K562 (cell line): Measurements from ENCODE around the gene CTSW. TPM values are rescaled to one million over a fixed set of nuclear protein-coding genes. Genes with fewer than 3 reads are reported as not detected.
A peak's percentile ranks its signal among the peaks of the same experiment; 100 is the strongest.

Source experiments
- ATAC-seq: fragments of 200-7000 bp; cut with Tn5 transposase; 3 replicates; pipeline ENCODE4 v1.9.1; 2020; ENCODE audit warnings: moderate library complexity
- BruUV-seq: library from RNA; stranded (reverse); fragments of 400-500 nt; replicated peaks from 2 replicates; lab custom pipeline; 2021; lab: Mats Ljungman, UMichigan
- CTCF ChIA-PET: fragments of 300-600 bp; formaldehyde crosslinking; extraction: SDS; loops from one replicate; lab custom pipeline; 2021; ENCODE audit warnings: low intra/inter-chr PET ratio; lab: Yijun Ruan, JAX
- POLR2A ChIA-PET: fragments of 300-600, 350-650 bp; sonication (Branson Sonifier 250); formaldehyde crosslinking; extraction: SDS; loops from one replicate; lab custom pipeline; 2021; ENCODE audit warnings: antibody characterized with exemption, inconsistent platforms; lab: Yijun Ruan, JAX
- DNase-seq, 4 experiments: peaks; one replicate each; pipeline versions ENCODE4 v3.0.0 to v3.0.0-alpha.2; 2011 to 2018; ENCODE audit warnings: low spot score in 3 of 4, mixed read lengths in 3 of 4; ENCODE audit errors: extremely low read depth in 1 of 4
- FAIRE-seq: peaks from 2 replicates; lab custom pipeline; 2011; peaks lifted over from hg19 to GRCh38; lab: Jason Lieb, UNC
- H2AFZ ChIP-seq: 2 replicates; pipeline ENCODE4 v1.6.0; 2011; ENCODE audit warnings: low read depth, low read length, control low read depth, inconsistent platforms
- H3K27ac ChIP-seq: fragments of 200-600 bp; 3 replicates; pipeline ENCODE4 v1.8.0; 2011; ENCODE audit warnings: low read depth, mild to moderate bottlenecking, control low read depth, inconsistent platforms, low read length, moderate library complexity, mixed read lengths; ENCODE audit errors: extremely low read depth
- H3K27me3 ChIP-seq, 2 experiments: fragments of 300-600 bp in 1 of 2; 2 replicates in 1 of 2; 3 replicates in 1 of 2; pipeline versions ENCODE4 v1.6.0 to v1.8.0; 2011; ENCODE audit warnings: inconsistent platforms in 2 of 2, low read length in 2 of 2, mild to moderate bottlenecking in 1 of 2, mixed read lengths in 1 of 2, moderate library complexity in 1 of 2; ENCODE audit not compliant: control insufficient read depth in 2 of 2, insufficient read depth in 2 of 2
- H3K36me3 ChIP-seq: fragments of 300-600 bp; 3 replicates; pipeline ENCODE4 v1.8.0; 2011; ENCODE audit warnings: mild to moderate bottlenecking, low read length, inconsistent platforms; ENCODE audit not compliant: control insufficient read depth, insufficient read depth
- H3K4me1 ChIP-seq, 2 experiments: fragments of 200-600 bp in 1 of 2; replicated peaks in 1 of 2; 2 replicates in 1 of 2; 3 replicates in 1 of 2; pipeline versions ENCODE4 v1.5.1 to v1.8.0; 2011; ENCODE audit warnings: inconsistent platforms in 2 of 2, low read length in 2 of 2, mild to moderate bottlenecking in 1 of 2, mixed read lengths in 1 of 2, moderate library complexity in 1 of 2; ENCODE audit not compliant: control insufficient read depth in 2 of 2, insufficient read depth in 2 of 2
- H3K4me2 ChIP-seq: 2 replicates; pipeline ENCODE4 v1.6.1; 2011; ENCODE audit warnings: low read length, control low read depth, inconsistent platforms, mixed read lengths; ENCODE audit not compliant: insufficient read depth
- H3K4me3 ChIP-seq: fragments of 200-600 bp; sonication (generic), shearing (Covaris generic); 2 replicates; pipeline ENCODE4 v1.5.1; 2016; ENCODE audit warnings: control low read depth, inconsistent platforms
- H3K79me2 ChIP-seq: fragments of 200-600 bp; 3 replicates; pipeline ENCODE4 v1.8.0; 2011; ENCODE audit warnings: low read length, inconsistent platforms; ENCODE audit not compliant: control insufficient read depth, insufficient read depth
- H3K9ac ChIP-seq, 2 experiments: 2 replicates each; pipeline versions ENCODE4 v1.6.0 to v1.6.1; 2011; ENCODE audit warnings: low read depth in 2 of 2, low read length in 2 of 2, control low read depth in 1 of 2, inconsistent platforms in 1 of 2, mild to moderate bottlenecking in 1 of 2, mixed read lengths in 1 of 2; ENCODE audit not compliant: insufficient read depth in 1 of 2
- H3K9me1 ChIP-seq: one replicate; pipeline ENCODE4 v1.6.0; 2011; ENCODE audit warnings: inconsistent platforms, mild to moderate bottlenecking, low read length, moderate library complexity; ENCODE audit not compliant: control insufficient read depth, insufficient read depth
- H3K9me3 ChIP-seq: replicated peaks from 2 replicates; pipeline ENCODE4 v1.5.1; 2011; ENCODE audit warnings: low read depth, low read length, inconsistent platforms; ENCODE audit not compliant: control insufficient read depth, insufficient read depth
- H4K20me1 ChIP-seq: replicated peaks from 2 replicates; pipeline ENCODE4 v1.6.1; 2011; ENCODE audit warnings: low read length, inconsistent platforms, mixed read lengths; ENCODE audit not compliant: control insufficient read depth, insufficient read depth
- BRCA1 ChIP-seq, 2 experiments: fragments of 450-650 bp in 1 of 2; sonication (generic) in 1 of 2; formaldehyde crosslinking in 1 of 2; IDR thresholded peaks; 2 replicates each; pipeline versions ENCODE4 v1.5.0 to v1.6.1; 2017 to 2020; ENCODE audit warnings: mild to moderate bottlenecking in 1 of 2, missing genetic modification reagents in 1 of 2
- DACH1 ChIP-seq: fragments of 450-650 bp; IDR thresholded peaks from 2 replicates; pipeline ENCODE4 v1.6.1; 2018; ENCODE audit not compliant: partially characterized antibody
- FOXM1 ChIP-seq, 2 experiments: fragments of 450-650 bp in 1 of 2; sonication (generic) in 1 of 2; formaldehyde crosslinking in 1 of 2; IDR thresholded peaks; 2 replicates each; pipeline versions ENCODE4 v1.6.1 to v1.9.0; 2017 to 2022; ENCODE audit warnings: low read depth in 2 of 2, mild to moderate bottlenecking in 2 of 2, missing genetic modification reagents in 1 of 2, moderate library complexity in 1 of 2
- GTF3C2 ChIP-seq: IDR thresholded peaks from 3 replicates; pipeline ENCODE4 v1.6.1; 2011; ENCODE audit warnings: borderline replicate concordance, mild to moderate bottlenecking, moderate library complexity; ENCODE audit not compliant: insufficient read length; ENCODE audit errors: extremely low read depth
- HSF4 ChIP-seq: fragments of 250-450 bp; sonication (Bioruptor Pico); IDR thresholded peaks from 2 replicates; pipeline ENCODE4 v2.1.2; 2022; ENCODE audit warnings: mild to moderate bottlenecking, moderate library complexity, borderline replicate concordance
- NONO ChIP-seq, 2 experiments: fragments of 200-400 bp in 1 of 2; fragments of 450-650 bp in 1 of 2; formaldehyde crosslinking in 1 of 2; IDR thresholded peaks; 2 replicates each; pipeline ENCODE4 v1.6.1; 2017; ENCODE audit warnings: low read depth in 2 of 2, mild to moderate bottlenecking in 2 of 2, moderate library complexity in 2 of 2, low read length in 1 of 2
- NR2C2 ChIP-seq, 2 experiments: fragments of 200-800 bp in 1 of 2; sonication (Bioruptor generic) in 1 of 2; sonication (generic) in 1 of 2; formaldehyde crosslinking in 1 of 2; IDR thresholded peaks; 2 replicates each; pipeline versions ENCODE4 v1.6.1 to v1.8.0; 2016 to 2022; ENCODE audit warnings: mild to moderate bottlenecking in 1 of 2, missing compliant biosample characterization in 1 of 2, missing genetic modification characterization in 1 of 2, missing genetic modification reagents in 1 of 2
- WGBS: fragments of 100-300 bp; shearing (Covaris generic); methylation state at CpG from one replicate; pipeline ENCODE4 v1.1.6; 2016; ENCODE audit warnings: low coverage, mixed read lengths; ENCODE audit not compliant: insufficient coverage; ENCODE audit errors: missing lambda C conversion rate; 5-methylcytosine and 5-hydroxymethylcytosine counted together
- in situ Hi-C: fragments of 300-500 bp; cut with MboI; formaldehyde crosslinking; loops from 4 replicates; pipeline ENCODE4 v1.15.0; 2018; ENCODE audit warnings: inconsistent platforms, mixed read lengths
- intact Hi-C: fragments of 100-400 bp; cut with micrococcal nuclease; formaldehyde crosslinking; loops from 2 replicates; pipeline ENCODE4 v1.14.2; 2022
- polyA plus RNA-seq, 8 experiments: library from polyadenylated mRNA; depleted of rRNA in 4 of 8; stranded (reverse) in 5 of 8; unstranded in 3 of 8; fragments of >200 nt; fragmentation: Nextera tagmentation in 2 of 8; fragmentation: Illumina TruSeq in 1 of 8; extraction: Ambion mirVana in 2 of 8; extraction: Trizol in 1 of 8; gene quantifications; 2 replicates each; pipeline versions ENCODE4 v1.2.1 to v1.2.3, GENCODE V29; 2011 to 2014; ENCODE audit warnings: inconsistent platforms in 1 of 8, missing spikeins in 1 of 8
- total RNA-seq, 7 experiments: library from RNA; depleted of rRNA in 6 of 7; stranded (reverse); fragments of >200 nt in 6 of 7; fragmentation: Illumina TruSeq in 2 of 7; extraction: Trizol in 2 of 7; gene quantifications; 2 replicates each; pipeline versions ENCODE4 v1.2.1 to v1.2.3, GENCODE V29; 2011 to 2021; ENCODE audit warnings: low replicate concordance in 1 of 7
- TF ChIP-seq, protein P1 (sequence below): sonication (generic); formaldehyde crosslinking; IDR thresholded peaks from 2 replicates; pipeline ENCODE4 v1.8.1; 2022; ENCODE audit warnings: missing genetic modification reagents
- TF ChIP-seq, protein P2 (sequence below): fragments of 250-450 bp; sonication (Bioruptor Pico); IDR thresholded peaks from 2 replicates; pipeline ENCODE4 v1.5.1; 2021; ENCODE audit warnings: mild to moderate bottlenecking
- TF ChIP-seq, protein P3 (sequence below): fragments of 250-450 bp; sonication (Bioruptor Pico); IDR thresholded peaks from 2 replicates; pipeline ENCODE4 v1.8.0; 2021; ENCODE audit warnings: borderline replicate concordance, mild to moderate bottlenecking, moderate library complexity; ENCODE audit not compliant: poor library complexity, severe bottlenecking

CTSW gene
- total and polyA plus RNA-seq, 9 of the 15 experiments (the other 6 are each of a cell fraction or from before 2014, with no cell fraction given) = 0.04 TPM; not detected in 8

GRCh38 chr11:65862941-65863888 is 16.4 kb upstream of the CTSW start:
- peaks cover 22 to 80% of the 10 kb centered on the region in 2 experiments for H3K4me1 ChIP-seq
- peaks cover 26% of the 10 kb centered on the region for H3K79me2 ChIP-seq
- no peak overlapping the region for H2AFZ ChIP-seq
- intact Hi-C loops = no loop called here
- no peak overlapping the region for H3K27ac ChIP-seq
- H3K9me1 ChIP-seq = no peaks in the 10 kb centered on the region
- BruUV-seq = no TSS peak
- H3K36me3 ChIP-seq = peaks cover 69% of the 10 kb centered on the region; the same call in 2 of the 3 replicates
- no peaks in the 10 kb centered on the region for H3K9me3 ChIP-seq
- in situ Hi-C loops = no loop called here
- ATAC-seq (no peak), DNase-seq (no peak), FAIRE-seq (no peak)
- H3K4me2 ChIP-seq = no peak overlapping the region
- no peak overlapping the region for H3K4me3 ChIP-seq
- CTCF ChIA-PET = no interaction called here
- POLR2A ChIA-PET = interaction anchor here (0.6 to 2.6 kb wide), 6 partner anchors 9 to 27 kb away, joined by 3 to 7 read pairs (median 4); partner anchors contain the start of genes CCDC85B and CTSW
- no peaks in the 10 kb centered on the region; a peak in 1 of 5 replicates for H3K27me3 ChIP-seq
- H3K9ac ChIP-seq = peak overlapping the region in 1 of 2 experiments; percentile 100; a peak in 2 of 4 replicates
- no peaks in the 10 kb centered on the region for H4K20me1 ChIP-seq
- WGBS = 94% methylated on average over 24 of the region's 24 CpGs
- TF ChIP-seq NONO (IDR thresholded peaks at IDR 0.05; ENCODE audit: low read depth in 2 of 2, low read length in 1 of 2) = no peak
- TF ChIP-seq FOXM1 (IDR thresholded peaks at IDR 0.05; ENCODE audit: low read depth) = no peak
- TF ChIP-seq FOXM1 (CRISPR knock-in tag; IDR thresholded peaks at IDR 0.05; ENCODE audit: low read depth) = 0 out of 2 replicates have a peak, but pooled peaks have one; percentile 39
- TF ChIP-seq NR2C2 (CRISPR knock-in tag; IDR thresholded peaks at IDR 0.05) = no peak
- TF ChIP-seq NR2C2 (tag; IDR thresholded peaks at IDR 0.05) = no peak
- TF ChIP-seq, protein P1, sequence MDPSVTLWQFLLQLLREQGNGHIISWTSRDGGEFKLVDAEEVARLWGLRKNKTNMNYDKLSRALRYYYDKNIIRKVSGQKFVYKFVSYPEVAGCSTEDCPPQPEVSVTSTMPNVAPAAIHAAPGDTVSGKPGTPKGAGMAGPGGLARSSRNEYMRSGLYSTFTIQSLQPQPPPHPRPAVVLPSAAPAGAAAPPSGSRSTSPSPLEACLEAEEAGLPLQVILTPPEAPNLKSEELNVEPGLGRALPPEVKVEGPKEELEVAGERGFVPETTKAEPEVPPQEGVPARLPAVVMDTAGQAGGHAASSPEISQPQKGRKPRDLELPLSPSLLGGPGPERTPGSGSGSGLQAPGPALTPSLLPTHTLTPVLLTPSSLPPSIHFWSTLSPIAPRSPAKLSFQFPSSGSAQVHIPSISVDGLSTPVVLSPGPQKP (CRISPR knock-in tag) = no peak
- TF ChIP-seq HSF4 = no peak
- TF ChIP-seq, protein P2, sequence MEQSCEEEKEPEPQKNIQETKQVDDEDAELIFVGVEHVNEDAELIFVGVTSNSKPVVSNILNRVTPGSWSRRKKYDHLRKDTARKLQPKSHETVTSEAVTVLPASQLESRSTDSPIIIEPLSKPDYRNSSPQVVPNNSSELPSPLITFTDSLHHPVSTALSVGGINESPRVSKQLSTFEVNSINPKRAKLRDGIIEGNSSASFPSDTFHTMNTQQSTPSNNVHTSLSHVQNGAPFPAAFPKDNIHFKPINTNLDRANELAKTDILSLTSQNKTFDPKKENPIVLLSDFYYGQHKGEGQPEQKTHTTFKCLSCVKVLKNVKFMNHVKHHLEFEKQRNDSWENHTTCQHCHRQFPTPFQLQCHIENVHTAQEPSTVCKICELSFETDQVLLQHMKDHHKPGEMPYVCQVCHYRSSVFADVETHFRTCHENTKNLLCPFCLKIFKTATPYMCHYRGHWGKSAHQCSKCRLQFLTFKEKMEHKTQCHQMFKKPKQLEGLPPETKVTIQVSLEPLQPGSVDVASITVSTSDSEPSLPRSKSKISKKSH (CRISPR knock-in tag) = no peak
- TF ChIP-seq, protein P3, sequence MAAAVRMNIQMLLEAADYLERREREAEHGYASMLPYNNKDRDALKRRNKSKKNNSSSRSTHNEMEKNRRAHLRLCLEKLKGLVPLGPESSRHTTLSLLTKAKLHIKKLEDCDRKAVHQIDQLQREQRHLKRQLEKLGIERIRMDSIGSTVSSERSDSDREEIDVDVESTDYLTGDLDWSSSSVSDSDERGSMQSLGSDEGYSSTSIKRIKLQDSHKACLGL = no peak
- no peak for TF ChIP-seq GTF3C2
- no peak for TF ChIP-seq BRCA1 (IDR thresholded peaks at IDR 0.05)
- no peak for TF ChIP-seq BRCA1 (CRISPR knock-in tag; IDR thresholded peaks at IDR 0.05)
- TF ChIP-seq DACH1 = no peak
